HEK293 (cell line): ENCODE measurements around the gene SLC4A1AP.

Source experiments
- PRDM1 ChIP-seq: fragments of 450-650 bp; formaldehyde crosslinking; IDR thresholded peaks from 2 replicates; pipeline ENCODE4; 2016; ENCODE audit warnings: missing biosample characterization, missing genetic modification characterization
- TCF7L2 ChIP-seq: IDR thresholded peaks from 2 replicates; pipeline ENCODE4 v1.6.1; 2011; ENCODE audit warnings: low read depth, mild to moderate bottlenecking, inconsistent platforms, low read length, moderate library complexity, borderline replicate concordance
- TRIM28 ChIP-seq: IDR thresholded peaks from 2 replicates; pipeline ENCODE4 v1.6.1; 2011; ENCODE audit warnings: low read length, control low read depth, borderline replicate concordance
- ZNF768 ChIP-seq: fragments of 450-650 bp; formaldehyde crosslinking; IDR thresholded peaks from 2 replicates; pipeline ENCODE4 v1.5.1; 2018; ENCODE audit warnings: missing biosample characterization, mild to moderate bottlenecking, missing genetic modification characterization
- TF ChIP-seq, protein P1 (sequence below): fragments of 450-650 bp; formaldehyde crosslinking; IDR thresholded peaks from 2 replicates; pipeline ENCODE4 v1.5.1; 2016; ENCODE audit warnings: missing biosample characterization, missing genetic modification characterization
- TF ChIP-seq, protein P2 (sequence below): fragments of 450-650 bp; formaldehyde crosslinking; optimal IDR thresholded peaks from 2 replicates; pipeline ENCODE3; 2016; ENCODE audit warnings: missing biosample characterization, mild to moderate bottlenecking, missing genetic modification characterization
- TF ChIP-seq, protein P3 (sequence below): fragments of 450-650 bp; formaldehyde crosslinking; IDR thresholded peaks from 2 replicates; pipeline ENCODE4 v1.5.1; 2017; ENCODE audit warnings: missing biosample characterization, missing genetic modification characterization

DNA sequence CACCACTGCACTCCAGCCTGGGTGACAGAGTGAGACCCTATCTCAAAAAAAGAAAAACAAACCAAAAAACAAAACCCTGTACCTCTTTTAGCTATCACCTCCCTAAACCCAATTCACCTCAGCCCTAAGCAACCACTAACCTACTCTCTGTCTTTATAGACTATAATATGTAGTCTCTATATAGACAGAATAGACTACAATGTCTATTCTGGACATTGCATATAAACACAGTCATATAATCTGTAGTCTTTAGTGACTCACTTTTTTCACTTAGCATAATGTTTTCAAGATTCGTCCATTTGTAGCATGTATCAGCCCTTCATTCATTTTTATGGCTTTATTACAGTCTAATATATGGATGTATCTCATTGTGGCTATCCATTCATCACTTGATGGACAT, 70.6 kb downstream of the SLC4A1AP start:
- TF ChIP-seq TCF7L2 (no peak), PRDM1 (no peak), ZNF768 (tag by site-specific recombination) (no peak), TRIM28 (no peak)
- TF ChIP-seq, protein P1, sequence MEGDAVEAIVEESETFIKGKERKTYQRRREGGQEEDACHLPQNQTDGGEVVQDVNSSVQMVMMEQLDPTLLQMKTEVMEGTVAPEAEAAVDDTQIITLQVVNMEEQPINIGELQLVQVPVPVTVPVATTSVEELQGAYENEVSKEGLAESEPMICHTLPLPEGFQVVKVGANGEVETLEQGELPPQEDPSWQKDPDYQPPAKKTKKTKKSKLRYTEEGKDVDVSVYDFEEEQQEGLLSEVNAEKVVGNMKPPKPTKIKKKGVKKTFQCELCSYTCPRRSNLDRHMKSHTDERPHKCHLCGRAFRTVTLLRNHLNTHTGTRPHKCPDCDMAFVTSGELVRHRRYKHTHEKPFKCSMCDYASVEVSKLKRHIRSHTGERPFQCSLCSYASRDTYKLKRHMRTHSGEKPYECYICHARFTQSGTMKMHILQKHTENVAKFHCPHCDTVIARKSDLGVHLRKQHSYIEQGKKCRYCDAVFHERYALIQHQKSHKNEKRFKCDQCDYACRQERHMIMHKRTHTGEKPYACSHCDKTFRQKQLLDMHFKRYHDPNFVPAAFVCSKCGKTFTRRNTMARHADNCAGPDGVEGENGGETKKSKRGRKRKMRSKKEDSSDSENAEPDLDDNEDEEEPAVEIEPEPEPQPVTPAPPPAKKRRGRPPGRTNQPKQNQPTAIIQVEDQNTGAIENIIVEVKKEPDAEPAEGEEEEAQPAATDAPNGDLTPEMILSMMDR (tag by site-specific recombination): no peak
- TF ChIP-seq, protein P2, sequence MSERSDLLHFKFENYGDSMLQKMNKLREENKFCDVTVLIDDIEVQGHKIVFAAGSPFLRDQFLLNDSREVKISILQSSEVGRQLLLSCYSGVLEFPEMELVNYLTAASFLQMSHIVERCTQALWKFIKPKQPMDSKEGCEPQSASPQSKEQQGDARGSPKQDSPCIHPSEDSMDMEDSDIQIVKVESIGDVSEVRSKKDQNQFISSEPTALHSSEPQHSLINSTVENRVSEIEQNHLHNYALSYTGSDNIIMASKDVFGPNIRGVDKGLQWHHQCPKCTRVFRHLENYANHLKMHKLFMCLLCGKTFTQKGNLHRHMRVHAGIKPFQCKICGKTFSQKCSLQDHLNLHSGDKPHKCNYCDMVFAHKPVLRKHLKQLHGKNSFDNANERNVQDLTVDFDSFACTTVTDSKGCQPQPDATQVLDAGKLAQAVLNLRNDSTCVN (tag by site-specific recombination): no peak
- TF ChIP-seq, protein P3, sequence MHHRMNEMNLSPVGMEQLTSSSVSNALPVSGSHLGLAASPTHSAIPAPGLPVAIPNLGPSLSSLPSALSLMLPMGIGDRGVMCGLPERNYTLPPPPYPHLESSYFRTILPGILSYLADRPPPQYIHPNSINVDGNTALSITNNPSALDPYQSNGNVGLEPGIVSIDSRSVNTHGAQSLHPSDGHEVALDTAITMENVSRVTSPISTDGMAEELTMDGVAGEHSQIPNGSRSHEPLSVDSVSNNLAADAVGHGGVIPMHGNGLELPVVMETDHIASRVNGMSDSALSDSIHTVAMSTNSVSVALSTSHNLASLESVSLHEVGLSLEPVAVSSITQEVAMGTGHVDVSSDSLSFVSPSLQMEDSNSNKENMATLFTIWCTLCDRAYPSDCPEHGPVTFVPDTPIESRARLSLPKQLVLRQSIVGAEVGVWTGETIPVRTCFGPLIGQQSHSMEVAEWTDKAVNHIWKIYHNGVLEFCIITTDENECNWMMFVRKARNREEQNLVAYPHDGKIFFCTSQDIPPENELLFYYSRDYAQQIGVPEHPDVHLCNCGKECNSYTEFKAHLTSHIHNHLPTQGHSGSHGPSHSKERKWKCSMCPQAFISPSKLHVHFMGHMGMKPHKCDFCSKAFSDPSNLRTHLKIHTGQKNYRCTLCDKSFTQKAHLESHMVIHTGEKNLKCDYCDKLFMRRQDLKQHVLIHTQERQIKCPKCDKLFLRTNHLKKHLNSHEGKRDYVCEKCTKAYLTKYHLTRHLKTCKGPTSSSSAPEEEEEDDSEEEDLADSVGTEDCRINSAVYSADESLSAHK (tag by site-specific recombination): no peak
